Measurements from ENCODE around the gene POLR2A.

POLR2A gene

DNA sequence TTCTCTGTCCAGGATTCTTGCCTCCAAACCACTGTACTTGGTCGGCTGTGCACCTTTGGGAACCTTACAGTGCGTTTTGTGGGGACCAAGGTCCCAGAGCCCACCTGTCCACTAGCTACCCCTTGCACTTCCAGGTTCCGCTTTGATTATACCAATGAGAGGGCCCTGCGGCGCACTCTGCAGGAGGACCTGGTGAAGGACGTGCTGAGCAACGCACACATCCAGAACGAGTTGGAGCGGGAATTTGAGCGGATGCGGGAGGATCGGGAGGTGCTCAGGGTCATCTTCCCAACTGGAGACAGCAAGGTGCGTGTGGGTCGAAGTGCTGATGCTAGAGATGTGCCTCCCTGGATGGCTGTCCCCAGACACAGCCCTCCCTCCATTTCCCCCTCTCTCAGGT lies 18.8 kb downstream of the POLR2A start:
- no peak for DNase-seq (ENCODE audit: low read depth in 3 of 3)

- DNase-seq (ENCODE audit: low read depth in 3 of 3): no peak
These were observed 19.4 kb downstream of the POLR2A start for GRCh38 chr17:7503521-7503920.

DNA sequence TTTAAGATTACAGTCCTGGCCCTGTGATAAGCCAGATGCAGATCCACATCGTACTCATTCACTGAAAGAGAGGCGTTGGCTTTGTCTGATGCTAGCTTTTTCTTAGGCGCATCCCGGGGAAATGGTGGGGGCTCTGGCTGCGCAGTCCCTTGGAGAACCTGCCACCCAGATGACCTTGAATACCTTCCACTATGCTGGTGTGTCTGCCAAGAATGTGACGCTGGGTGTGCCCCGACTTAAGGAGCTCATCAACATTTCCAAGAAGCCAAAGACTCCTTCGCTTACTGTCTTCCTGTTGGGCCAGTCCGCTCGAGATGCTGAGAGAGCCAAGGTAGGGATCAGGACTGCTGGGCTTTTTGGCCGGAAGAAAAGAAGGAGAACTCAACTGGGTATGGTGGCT lies 24.0 kb downstream of the POLR2A start:
- DNase-seq (ENCODE audit: low read depth in 3 of 3): no peak

- no peak for DNase-seq (ENCODE audit: low read depth in 3 of 3)
These were observed 24.7 kb downstream of the POLR2A start for GRCh38 chr17:7508846-7509245.

DNA sequence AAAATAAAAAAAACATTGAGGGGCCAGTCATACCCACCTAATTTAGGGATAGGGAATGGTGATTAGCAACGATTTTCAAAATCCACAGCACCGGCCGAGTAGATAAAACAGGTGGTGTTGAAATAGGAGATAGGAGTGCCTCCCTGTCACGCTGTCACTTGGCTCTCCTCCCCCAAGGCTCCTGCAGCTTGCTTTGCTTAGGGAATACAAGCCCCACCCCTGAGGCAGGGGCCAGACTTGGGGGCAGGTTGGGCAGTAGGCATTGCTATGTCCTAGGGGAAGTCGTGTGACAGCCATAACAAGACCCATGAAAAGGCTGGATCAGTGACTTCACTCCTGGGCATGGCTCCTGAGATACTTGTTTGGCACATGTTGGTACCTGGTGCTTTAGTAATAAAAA lies 25.8 kb downstream of the POLR2A start:
- no peak for DNase-seq (ENCODE audit: low read depth in 3 of 3)

DNA sequence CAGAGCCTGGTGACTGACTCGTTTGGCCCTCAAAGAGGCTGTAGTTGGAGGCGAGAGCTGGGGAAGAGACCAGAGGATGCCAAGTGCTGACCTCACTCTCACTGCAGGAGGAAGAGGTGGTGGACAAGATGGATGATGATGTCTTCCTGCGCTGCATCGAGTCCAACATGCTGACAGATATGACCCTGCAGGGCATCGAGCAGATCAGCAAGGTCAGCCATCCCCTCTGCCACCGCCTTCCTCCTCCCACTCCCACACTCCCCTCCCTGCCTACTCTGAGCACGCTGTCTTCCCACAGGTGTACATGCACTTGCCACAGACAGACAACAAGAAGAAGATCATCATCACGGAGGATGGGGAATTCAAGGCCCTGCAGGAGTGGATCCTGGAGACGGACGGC lies 26.9 kb downstream of the POLR2A start:
- no peak for DNase-seq (ENCODE audit: low read depth in 3 of 3)

DNA sequence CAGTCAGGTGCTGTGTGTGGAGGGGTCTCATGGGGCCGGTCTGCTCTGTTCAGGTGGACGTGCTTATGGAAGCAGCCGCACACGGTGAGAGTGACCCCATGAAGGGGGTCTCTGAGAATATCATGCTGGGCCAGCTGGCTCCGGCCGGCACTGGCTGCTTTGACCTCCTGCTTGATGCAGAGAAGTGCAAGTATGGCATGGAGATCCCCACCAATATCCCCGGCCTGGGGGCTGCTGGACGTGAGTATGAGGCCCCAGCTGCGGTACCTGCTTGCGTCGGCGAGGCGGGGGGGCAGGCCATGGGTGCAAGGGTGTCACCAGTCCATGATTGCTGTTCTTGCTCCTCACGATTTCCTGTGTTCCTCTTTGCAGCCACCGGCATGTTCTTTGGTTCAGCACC lies 27.9 kb downstream of the POLR2A start:
- DNase-seq (ENCODE audit: low read depth in 3 of 3): no peak

GRCh38 chr17:7512824-7513540 lies 28.8 kb downstream of the POLR2A start:
- DNase-seq (ENCODE audit: low read depth in 3 of 3): no peak

DNA sequence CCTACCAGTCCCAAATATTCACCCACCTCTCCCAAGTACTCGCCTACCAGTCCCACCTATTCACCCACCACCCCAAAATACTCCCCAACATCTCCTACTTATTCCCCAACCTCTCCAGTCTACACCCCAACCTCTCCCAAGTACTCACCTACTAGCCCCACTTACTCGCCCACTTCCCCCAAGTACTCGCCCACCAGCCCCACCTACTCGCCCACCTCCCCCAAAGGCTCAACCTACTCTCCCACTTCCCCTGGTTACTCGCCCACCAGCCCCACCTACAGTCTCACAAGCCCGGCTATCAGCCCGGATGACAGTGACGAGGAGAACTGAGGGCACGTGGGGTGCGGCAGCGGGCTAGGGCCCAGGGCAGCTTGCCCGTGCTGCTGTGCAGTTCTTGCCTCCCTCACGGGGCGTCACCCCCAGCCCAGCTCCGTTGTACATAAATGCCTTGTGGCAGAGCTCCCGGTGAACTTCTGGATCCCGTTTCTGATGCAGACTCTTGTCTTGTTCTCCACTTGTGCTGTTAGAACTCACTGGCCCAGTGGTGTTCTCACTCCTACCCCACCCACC lies 29.8 kb downstream of the POLR2A start:
- DNase-seq (ENCODE audit: low read depth in 3 of 3): no peak

- DNase-seq (ENCODE audit: low read depth in 3 of 3): no peak
These were observed 31.9 kb downstream of the POLR2A start for GRCh38 chr17:7515911-7516610.

- peak; percentile 27 to 44 (median 39) for DNase-seq (ENCODE audit: low read depth in 3 of 3)
These were observed 38.9 kb downstream of the POLR2A start for GRCh38 chr17:7523033-7523432.

- DNase-seq (ENCODE audit: low read depth in 3 of 3): no peak
These were observed 44.7 kb downstream of the POLR2A start for GRCh38 chr17:7528842-7529241.

DNA sequence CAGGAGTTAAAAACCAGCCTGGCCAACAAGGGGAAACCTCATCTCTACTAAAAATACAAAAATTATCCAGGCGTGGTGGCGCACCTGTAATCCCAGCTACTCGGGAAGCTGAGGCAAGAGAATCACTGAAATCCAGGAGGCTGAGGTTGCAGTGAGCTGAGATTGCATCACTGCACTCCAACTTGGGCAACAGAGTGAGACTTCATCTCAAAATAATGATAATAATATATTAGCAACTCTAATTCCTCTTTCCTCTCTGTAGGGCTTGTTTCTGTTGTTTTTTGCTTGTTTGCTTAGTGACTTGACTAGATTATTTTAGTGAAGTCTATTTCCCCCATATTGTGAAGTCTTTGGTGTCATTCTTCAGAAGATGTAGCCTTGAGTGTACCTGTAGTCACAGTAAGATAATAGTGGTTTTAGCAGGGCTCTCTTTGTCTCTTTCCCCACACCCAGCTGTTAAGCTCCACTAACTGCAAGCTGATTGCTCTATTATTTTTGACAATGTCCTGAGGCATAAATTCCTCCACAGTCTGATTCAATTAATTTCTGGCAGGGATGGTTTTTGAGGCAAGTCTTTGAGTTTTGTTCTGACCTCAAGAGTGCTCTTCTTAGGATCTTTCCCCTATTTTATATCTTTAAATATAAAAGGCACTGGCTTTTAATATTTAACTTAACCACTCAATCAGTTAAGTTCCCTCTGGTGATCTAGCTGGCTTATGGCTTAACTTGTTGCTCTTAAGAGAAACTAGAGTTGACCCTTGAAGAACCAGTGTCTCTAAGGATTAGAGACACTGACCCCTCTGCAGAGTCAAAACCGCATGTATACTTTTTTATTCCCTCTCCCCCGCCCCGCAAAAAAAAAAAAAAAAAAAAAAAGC lies 46.1 kb downstream of the POLR2A start:
- DNase-seq (ENCODE audit: low read depth in 3 of 3): no peak

DNA sequence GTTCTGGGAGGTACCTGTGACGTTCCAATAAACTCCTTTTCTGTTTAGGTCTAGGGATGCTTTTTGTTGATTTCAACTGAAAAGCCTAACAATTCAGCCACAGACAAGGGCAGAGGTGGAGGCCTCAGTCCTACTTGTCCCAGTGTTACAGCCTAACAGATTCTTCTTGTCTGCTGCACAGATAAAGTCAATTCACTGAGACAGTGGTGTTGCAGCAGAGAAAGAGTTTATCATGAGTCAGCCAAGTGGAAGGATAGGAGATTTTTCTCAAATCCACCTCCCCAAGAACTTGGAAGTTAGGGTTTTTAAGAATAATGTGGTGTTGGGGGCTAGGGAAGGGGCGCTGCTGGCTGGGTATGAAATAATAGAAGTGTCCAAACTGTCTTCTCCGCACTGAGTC lies 53.9 kb downstream of the POLR2A start:
- DNase-seq (ENCODE audit: low read depth in 3 of 3): no peak

GRCh38 chr17:7538891-7539545 lies 54.9 kb downstream of the POLR2A start:
- DNase-seq (ENCODE audit: low read depth in 3 of 3): no peak

GRCh38 chr17:7541074-7541621 lies 57.0 kb downstream of the POLR2A start:
- DNase-seq (ENCODE audit: low read depth in 3 of 3): no peak

- DNase-seq (ENCODE audit: low read depth in 3 of 3): no peak
These were observed 60.7 kb downstream of the POLR2A start for GRCh38 chr17:7544911-7545310.

DNA sequence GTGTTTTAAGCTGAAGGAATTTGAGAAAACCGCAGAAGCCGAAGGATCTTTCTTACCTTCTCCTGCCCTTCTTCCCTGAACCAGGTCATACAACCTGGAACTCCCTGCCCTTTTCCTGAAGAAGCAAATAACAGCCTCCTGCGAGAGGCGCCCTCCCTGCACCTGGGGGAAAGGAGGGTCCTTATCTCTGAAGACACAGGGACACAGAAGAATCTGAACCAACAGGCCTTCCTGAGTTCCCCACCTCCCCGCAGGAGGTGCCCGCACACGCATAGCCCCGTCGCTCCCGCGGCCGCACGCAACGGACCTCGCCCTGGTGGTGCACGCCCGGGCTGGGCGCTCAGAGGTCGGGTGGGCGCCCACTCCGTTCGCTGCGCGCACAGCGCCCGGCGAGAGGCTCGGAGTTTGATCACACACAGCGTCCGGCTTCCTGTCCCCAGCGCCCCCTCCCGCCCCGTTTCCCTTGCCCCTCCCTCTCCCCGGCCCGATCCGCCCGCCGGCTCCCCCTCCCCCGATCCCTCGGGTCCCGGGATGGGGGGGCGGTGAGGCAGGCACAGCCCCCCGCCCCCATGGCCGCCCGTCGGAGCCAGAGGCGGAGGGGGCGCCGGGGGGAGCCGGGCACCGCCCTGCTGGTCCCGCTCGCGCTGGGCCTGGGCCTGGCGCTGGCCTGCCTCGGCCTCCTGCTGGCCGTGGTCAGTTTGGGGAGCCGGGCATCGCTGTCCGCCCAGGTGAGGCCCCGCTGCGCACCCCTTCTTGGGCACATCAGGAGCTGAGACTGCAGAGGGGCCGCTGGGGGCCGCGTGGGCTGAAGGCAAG lies 64.6 kb downstream of the POLR2A start, which contains the start of gene TNFSF12:
TSS of gene TNFSF12 (plus strand) at position 474 of the 816 bp plus-strand sequence. CDS start at position 570, 96 bp downstream.
- DNase-seq (ENCODE audit: low read depth in 3 of 3): peak in 2 of 3 donors; percentile 22 to 51
